Inflammatory macrophage treated with lipopolysaccharide for 4 hours (primary cell): Measurements from ENCODE around the gene DCAF4L1.

Source experiments
- DNase-seq: peaks from one replicate; pipeline ENCODE4 v3.0.0-alpha.2; 2020

Gene DCAF4L1

DNA sequence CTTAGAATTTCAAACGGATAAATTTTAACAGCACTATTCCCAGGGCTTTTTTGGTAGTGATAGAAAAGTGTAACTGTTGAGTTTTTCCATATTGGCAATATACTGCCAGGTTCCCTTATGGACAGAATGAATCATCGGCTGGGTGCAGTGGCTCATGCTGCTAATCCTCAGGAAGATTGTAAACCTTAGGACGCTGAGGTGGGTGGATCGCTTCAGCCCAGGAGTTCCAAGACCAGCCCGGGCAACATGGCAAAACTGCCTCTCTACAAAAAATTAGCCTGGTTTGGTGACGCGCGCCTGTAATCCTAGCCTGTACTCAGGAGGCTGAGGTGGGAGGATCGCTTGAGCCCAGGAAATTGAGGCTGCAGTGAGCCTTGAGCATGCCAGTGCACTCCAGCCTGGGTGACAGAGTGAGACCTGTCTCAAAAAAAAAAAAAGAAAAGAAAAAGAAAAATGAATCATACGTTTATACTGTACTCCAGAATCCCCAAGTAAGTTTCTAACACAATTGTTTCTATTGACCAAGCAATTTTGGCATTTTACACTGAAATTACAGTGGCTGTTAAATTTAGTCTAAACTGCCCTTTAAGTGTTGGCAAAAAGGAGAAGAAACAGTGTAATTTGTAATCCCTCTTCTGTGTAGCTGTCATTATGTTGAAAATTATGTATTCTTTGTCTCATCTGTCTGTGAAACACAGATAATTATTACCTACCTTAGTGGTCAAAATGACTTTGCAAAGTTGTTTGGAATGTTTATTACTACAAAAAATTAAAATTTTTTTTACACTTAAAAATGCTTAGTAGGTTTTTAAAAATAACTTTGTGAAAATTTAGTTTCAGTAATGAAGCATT lies 10.6 kb downstream of the DCAF4L1 start:
- no peak for DNase-seq

DNA sequence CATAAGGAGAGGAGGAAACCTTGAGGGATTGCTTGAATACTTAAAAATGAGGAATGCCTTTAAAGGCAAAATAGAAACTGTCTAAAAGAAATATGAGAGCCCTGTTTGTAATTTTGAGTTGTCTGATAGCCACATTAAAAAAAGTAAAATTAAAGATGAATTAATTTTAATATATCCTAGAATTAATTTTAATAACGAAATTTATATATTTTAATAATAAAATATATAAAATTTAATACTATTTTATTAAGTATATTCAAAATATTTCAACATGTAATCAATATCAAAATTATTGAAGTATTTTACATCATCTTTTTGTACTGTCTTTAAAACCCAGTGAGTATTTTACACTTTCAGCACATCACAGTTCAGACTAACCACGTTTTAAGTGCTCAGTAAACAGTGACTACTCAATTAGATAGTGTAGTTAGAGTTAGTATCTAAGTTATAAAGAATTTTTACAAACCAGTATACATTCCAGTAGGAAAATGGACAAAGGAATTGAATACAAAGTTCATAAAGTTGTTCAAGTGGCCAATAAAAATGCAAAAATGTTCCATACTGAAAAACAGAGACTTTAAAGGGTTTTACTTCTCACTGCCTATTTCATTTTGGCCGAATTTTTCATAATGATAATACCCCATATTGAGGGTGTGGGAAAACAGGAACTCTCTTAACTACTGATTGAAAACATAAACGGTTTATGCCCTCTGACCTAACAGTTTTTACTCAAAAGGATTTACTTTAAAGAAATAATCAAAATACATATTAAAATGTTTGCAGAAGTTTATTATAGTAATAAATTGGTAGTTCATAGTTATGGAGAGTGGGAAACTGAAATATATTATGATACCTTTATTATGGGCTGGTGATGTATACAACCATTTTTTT lies 11.7 kb downstream of the DCAF4L1 start:
- DNase-seq, result no peak

DNA sequence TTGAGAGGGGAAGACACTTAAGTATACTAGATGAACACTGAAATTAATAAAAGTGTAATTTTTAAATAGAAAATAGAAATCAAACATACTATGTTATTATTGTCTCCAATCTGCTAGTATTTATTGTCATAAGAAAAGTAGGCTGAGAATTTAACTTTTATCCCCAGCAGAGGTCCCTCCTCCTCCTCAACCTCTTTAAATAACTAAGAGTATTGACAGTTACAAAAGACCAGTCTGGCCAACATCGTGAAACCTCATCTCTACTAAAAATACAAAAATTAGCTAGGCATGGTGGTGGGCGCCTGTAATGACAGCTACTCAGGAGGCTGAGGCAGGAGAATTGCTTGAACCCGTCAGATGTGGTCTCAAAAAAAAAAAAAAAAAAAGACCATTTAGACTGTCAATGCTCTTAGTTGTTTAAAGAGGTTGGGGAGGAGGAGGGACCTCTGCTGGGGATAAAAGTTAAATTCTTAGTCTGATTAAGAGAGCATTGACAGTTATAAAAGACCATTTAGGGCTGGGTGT lies 13.0 kb downstream of the DCAF4L1 start:
- DNase-seq, result no peak

DNA sequence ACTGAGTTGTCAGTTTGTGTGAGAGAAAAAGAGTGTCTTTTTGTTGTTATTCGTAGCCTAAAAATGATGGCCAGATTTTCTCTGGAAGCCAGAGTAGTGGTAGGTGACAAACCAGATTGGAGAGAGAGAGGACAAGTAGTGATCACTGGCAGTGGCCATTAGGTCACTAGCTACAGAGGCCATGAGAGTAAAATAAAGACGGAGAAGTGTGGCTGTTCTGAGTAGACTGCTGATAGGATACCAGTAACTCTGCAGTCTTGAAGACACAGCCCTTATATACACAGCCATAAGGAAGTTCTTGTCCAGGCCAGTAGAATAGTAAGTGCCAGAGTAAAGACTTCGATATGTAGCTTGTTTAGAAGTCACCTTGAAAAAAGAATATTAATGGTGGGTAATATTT lies 16.5 kb downstream of the DCAF4L1 start:
- DNase-seq, result no peak

DNA sequence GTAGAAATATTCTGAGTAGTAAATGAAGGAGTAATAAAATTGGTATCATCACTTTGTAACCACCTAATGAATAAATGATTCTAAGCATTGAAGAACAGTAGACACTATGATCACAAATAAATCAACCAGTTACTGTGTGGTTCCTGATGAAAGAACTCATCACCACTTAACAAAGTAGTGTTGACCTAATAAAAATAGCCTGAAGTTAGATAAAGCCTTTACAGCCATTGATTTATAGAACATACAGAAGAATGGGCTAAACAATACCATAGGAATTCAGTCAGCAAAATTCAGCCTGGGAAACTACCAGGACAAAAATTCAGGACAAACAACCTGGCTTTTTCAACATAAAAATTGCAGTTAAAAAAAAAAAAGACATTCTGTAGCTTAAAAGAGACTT lies 17.8 kb downstream of the DCAF4L1 start:
- no peak for DNase-seq

DNA sequence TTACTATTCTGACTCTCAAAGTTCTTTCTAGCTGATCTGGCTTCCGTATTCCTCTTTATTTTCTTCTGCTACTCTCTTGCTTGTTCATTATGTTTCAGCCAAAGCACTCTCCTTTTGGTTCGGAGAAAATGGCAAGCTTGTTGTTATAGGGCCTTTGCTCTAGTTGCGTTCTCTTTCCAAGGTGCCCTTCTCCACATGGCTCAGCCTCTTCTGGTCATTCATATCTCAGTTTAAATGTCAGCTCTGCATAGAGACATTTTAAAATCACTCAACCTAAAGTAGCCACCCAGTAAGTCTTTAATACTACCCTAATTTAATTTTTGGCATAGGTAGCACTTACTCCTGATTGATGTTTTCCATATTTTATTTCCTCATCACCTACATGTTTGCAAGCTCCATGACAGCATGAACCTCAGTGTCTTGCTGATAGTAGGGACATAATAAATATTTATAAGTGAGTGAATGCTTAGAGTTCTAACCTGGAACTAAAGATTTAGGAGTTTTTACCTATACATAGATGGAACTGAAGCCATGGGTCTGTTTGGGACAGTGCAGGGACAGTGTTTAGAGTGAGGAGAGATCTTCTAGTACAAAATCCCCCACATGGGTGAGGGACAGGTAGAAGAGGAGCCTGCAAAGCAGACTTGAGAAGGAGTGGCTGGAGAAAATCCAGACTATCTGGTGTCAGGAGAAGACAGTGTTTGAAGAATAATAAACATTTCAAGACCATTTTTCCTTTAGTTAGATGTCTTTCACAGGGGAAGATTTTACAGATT lies 26.6 kb downstream of the DCAF4L1 start:
- no peak for DNase-seq

DNA sequence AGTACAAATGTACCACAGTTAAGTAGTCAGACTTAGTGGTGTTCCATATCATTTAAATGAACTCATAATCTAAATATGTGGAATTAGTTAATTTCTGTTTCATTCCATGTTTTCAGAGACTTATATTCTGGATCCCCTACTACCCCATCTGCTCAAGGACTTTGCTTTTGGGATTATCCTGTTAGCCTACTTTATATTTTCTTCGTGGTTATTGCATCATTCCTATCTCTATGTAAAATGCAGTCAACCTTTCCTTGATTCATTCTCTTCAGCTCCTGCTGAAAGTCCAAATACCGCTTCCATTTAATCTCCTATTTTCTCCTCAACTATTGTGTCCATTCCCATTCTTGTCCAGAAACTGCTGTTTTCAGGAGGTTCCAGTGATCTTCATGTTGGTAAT lies 33.9 kb downstream of the DCAF4L1 start:
- no peak for DNase-seq

DNA sequence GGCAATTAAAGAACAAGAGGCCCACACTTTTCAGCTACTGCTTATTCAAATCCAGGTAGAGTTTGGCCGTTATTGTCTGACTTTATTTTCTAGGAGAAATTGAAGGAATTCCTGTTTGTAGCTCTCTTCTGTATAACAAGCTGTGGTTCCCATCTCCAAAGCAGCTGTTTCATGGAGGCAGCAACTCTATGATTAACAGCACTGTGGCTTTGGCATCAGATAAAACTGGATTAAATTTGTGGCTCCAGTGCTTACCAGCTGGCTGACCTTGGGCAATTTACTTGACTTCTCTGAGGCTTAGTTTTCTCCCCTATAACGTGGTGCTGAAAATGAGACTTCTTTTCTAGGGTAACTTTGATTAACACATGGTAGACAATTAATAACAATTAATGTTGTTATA lies 36.9 kb downstream of the DCAF4L1 start:
- DNase-seq, result no peak
